ENCODE results near the gene SMARCA1. TPM values are rescaled to one million over a fixed set of nuclear protein-coding genes. Genes with fewer than 3 reads are reported as not detected.

SMARCA1 gene
- total RNA-seq, 1 experiment from 2014 or later, result 88.5 TPM

DNA sequence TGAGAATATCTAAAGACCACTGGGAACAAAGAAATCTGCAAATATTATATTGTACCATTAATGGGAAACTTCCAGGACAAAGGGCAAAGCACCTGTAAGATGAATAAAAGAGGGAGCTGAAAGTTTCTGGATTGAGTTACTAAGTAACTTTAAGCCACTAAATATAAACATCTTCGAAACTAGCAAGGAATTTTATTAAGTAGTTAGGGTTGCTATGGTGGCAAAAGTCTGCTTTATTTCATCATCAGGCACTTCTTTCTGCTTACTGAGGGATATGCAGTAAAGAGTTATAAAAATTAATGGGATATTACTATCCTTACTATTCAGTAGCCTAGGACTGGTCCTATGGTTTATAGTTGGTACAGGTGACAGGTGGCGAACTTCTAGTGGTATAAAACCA, 33.0 kb downstream of the SMARCA1 start:
- DNase-seq, result no peak
- no peak overlapping the region for H2AFZ ChIP-seq
- no peak for TF ChIP-seq EZH2 (IDR thresholded peaks at IDR 0.05; ENCODE audit: low read depth)
- TF ChIP-seq, protein P1, sequence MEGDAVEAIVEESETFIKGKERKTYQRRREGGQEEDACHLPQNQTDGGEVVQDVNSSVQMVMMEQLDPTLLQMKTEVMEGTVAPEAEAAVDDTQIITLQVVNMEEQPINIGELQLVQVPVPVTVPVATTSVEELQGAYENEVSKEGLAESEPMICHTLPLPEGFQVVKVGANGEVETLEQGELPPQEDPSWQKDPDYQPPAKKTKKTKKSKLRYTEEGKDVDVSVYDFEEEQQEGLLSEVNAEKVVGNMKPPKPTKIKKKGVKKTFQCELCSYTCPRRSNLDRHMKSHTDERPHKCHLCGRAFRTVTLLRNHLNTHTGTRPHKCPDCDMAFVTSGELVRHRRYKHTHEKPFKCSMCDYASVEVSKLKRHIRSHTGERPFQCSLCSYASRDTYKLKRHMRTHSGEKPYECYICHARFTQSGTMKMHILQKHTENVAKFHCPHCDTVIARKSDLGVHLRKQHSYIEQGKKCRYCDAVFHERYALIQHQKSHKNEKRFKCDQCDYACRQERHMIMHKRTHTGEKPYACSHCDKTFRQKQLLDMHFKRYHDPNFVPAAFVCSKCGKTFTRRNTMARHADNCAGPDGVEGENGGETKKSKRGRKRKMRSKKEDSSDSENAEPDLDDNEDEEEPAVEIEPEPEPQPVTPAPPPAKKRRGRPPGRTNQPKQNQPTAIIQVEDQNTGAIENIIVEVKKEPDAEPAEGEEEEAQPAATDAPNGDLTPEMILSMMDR (conservative IDR thresholded peaks at IDR 0.05), result no peak
- H3K4me2 ChIP-seq, result no peak overlapping the region
- H4K20me1 ChIP-seq (ENCODE audit: insufficient read depth), result no peaks in the 10 kb centered on the region
- intact Hi-C loops (cut with micrococcal nuclease; ENCODE audit: unreplicated experiment), result loop anchor here (10.0 kb wide), 1 partner anchor 74 kb away; no protein-coding TSS in a partner anchor
- no peak overlapping the region for H3K4me3 ChIP-seq
- BruUV-seq (replicated peaks), result no TSS peak
- no peaks in the 10 kb centered on the region for H3K79me2 ChIP-seq (ENCODE audit: low read depth)
- no peaks in the 10 kb centered on the region for H3K9me3 ChIP-seq (ENCODE audit: insufficient read depth, low read depth)
- POLR2A ChIA-PET (ENCODE audit: unreplicated experiment), result no interaction called here
- CTCF ChIA-PET, result no interaction called here
- H3K9me2 ChIP-seq (ENCODE audit: insufficient read depth), result no peaks in the 10 kb centered on the region
- no peaks in the 10 kb centered on the region for H3F3A ChIP-seq (ENCODE audit: insufficient read depth, low read depth)
- H3K4me1 ChIP-seq (replicated peaks; ENCODE audit: insufficient read depth), result no peaks in the 10 kb centered on the region
- no peak overlapping the region for H3K27ac ChIP-seq
- no peaks in the 10 kb centered on the region for H3K27me3 ChIP-seq (ENCODE audit: insufficient read depth, low read depth)
- H3K36me3 ChIP-seq (ENCODE audit: low read depth), result peaks cover 38% of the 10 kb centered on the region

DNA sequence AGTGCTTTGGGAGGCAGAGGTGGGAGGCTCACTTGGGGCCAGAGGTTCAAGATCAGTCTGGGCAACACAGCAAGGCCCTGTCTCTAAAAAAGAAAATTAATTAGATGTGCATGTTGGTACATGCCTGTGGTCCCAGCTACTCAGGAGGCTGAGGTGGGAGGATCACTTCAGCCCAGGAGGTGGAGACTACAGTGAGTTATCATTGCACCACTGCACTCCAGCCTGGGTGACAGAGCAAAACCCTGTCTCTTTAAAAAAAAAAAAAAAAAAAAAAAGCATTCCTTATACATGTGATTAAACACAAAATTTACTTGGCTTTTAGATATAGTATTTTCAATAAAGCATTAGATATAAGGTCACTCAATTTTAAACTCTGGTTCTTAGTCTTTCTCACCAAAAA, 34.9 kb downstream of the SMARCA1 start:
- intact Hi-C loops (cut with micrococcal nuclease; ENCODE audit: unreplicated experiment), result no loop called here
- no peak for DNase-seq
- Histone ChIP-seq H3K9me3 (ENCODE audit: insufficient read depth, low read depth) (no peaks in the 10 kb centered on the region), H3K27ac (no peak overlapping the region), H3K4me2 (no peak overlapping the region), H4K20me1 (ENCODE audit: insufficient read depth) (no peaks in the 10 kb centered on the region), H3K27me3 (ENCODE audit: insufficient read depth, low read depth) (no peaks in the 10 kb centered on the region), H3K79me2 (ENCODE audit: low read depth) (no peaks in the 10 kb centered on the region), H3K9me2 (ENCODE audit: insufficient read depth) (0 out of 2 replicates have a peak, but pooled peaks cover 7% of the 10 kb centered on the region), H3K4me3 (no peak overlapping the region), H3K4me1 (replicated peaks; ENCODE audit: insufficient read depth) (no peaks in the 10 kb centered on the region), H3F3A (ENCODE audit: insufficient read depth, low read depth) (no peaks in the 10 kb centered on the region; the same call in 1 of the 2 replicates), H2AFZ (no peak overlapping the region), H3K36me3 (ENCODE audit: low read depth) (peaks cover 25% of the 10 kb centered on the region)
- POLR2A ChIA-PET (ENCODE audit: unreplicated experiment), result interaction anchor here (0.5 kb wide), 1 partner anchor 52 kb away, joined by 5 read pairs; the partner anchor contains the start of gene OCRL
- BruUV-seq (replicated peaks), result no TSS peak
- TF ChIP-seq EZH2 (IDR thresholded peaks at IDR 0.05; ENCODE audit: low read depth), result no peak
- TF ChIP-seq, protein P1 (conservative IDR thresholded peaks at IDR 0.05), result no peak
- CTCF ChIA-PET, result no interaction called here

DNA sequence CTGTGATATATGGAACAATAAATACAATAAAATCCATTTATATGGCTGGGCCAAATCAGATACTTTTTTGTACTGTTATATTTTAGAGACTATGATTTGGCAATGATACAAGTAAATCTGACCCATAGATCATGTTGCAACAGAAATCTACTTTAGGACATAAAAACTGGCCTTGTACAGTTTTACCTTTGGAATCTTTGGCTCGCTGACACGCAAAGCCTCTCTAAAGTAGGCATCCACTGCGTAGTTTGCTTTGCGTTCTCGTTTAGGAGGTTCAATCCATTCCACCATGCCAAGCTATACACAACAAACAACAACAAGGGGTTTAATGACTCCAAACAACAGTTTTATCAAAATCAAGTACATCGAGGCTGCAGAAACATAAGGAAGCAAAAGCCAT, 42.4 kb downstream of the SMARCA1 start:
- 0 out of 2 replicates have a peak, but pooled peaks cover 7% of the 10 kb centered on the region for H3K9me2 ChIP-seq (ENCODE audit: insufficient read depth)
- TF ChIP-seq, protein P1 (conservative IDR thresholded peaks at IDR 0.05), result no peak
- no peak for TF ChIP-seq EZH2 (IDR thresholded peaks at IDR 0.05; ENCODE audit: low read depth)
- CTCF ChIA-PET, result no interaction called here
- no peaks in the 10 kb centered on the region; the same call in 1 of the 2 replicates for H3F3A ChIP-seq (ENCODE audit: insufficient read depth, low read depth)
- no peak overlapping the region for H3K4me2 ChIP-seq
- no peak for DNase-seq
- no peaks in the 10 kb centered on the region for H4K20me1 ChIP-seq (ENCODE audit: insufficient read depth)
- no peaks in the 10 kb centered on the region for H3K27me3 ChIP-seq (ENCODE audit: insufficient read depth, low read depth)
- no peaks in the 10 kb centered on the region for H3K36me3 ChIP-seq (ENCODE audit: low read depth)
- H3K9me3 ChIP-seq (ENCODE audit: insufficient read depth, low read depth), result no peaks in the 10 kb centered on the region
- POLR2A ChIA-PET (ENCODE audit: unreplicated experiment), result no interaction called here
- no peaks in the 10 kb centered on the region for H3K4me1 ChIP-seq (replicated peaks; ENCODE audit: insufficient read depth)
- no TSS peak for BruUV-seq (replicated peaks)
- H3K79me2 ChIP-seq (ENCODE audit: low read depth), result no peaks in the 10 kb centered on the region
- H3K4me3 ChIP-seq, result no peak overlapping the region
- intact Hi-C loops (cut with micrococcal nuclease; ENCODE audit: unreplicated experiment), result no loop called here
- no peak overlapping the region for H3K27ac ChIP-seq
- no peak overlapping the region for H2AFZ ChIP-seq
